ENCODE results near the gene GRIK2. TPM values are rescaled to one million over a fixed set of nuclear protein-coding genes. Genes with fewer than 3 reads are reported as not detected.

Gene GRIK2
- polyA plus RNA-seq, 1 donor: 16.5 TPM

DNA sequence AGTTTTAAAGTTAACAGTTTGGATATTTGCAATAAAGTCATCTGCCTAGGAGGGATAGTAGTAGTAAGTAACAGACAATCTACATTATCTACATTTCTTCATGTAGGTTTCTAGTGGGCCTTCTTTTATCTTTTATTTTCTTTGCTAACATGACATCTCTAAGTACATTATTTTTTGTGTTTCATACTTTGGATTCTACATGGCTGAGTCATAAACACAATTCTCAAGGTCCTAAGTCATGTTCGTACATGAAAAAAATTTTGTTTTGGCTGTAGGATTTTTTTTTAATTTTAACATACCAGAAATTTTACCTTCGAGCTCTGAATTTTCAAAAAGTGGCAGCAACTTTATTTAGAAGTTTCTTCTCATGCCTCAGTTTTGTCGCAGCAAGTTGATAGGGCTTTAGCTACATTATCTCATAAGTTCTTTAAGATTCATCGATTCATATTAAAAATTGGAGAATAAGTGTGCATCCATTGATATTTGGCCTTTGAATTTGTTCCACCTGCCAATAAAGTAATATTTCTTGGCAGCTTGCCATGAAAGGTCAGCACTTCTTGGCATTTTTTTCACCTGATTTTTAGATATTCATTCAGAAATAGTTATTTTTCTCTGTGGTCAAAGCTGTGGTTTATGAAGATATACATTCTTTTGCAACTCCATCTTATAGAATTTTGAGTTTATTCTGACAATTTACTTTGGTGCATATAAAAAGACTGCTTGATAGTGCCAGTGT is 146.2 kb downstream of the GRIK2 start:
- no peak for DNase-seq

DNA sequence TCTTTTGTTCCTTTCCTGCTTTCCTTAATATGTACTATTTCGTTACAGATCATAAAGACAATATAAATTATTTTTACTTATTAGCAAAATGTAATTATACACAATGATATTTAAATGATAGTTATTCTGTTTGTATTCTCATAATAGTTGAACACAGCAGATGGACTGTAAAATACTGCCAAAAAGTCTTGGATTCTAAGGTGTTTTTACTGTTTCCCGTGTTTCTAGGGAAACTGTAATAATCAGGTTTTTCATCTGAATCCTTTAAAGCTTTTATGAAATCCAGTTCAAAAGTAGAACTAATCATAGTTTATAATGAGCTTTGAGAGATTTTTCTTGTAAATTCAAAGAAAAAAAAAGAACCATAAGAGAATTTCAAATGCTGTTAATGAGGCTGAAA is 148.4 kb downstream of the GRIK2 start:
- DNase-seq: no peak

DNA sequence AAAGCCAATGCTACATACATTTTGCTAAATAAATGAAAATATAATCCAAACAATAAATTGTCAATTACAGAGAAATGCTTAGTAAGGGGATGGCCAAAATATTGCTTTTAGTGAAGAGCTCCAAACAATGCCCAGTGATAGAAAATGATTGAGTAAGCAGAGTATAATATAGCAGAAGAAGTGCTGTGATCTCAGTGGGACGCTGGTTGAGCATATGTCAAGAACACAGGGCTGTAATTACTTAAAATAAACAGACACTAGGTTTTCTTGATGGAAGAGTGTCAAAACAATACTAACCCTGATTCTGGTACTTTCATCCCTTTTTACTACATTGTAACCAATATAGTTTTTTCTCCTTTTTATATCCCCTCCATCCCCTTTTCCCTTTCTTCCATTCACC is 150.3 kb downstream of the GRIK2 start:
- DNase-seq: no peak

DNA sequence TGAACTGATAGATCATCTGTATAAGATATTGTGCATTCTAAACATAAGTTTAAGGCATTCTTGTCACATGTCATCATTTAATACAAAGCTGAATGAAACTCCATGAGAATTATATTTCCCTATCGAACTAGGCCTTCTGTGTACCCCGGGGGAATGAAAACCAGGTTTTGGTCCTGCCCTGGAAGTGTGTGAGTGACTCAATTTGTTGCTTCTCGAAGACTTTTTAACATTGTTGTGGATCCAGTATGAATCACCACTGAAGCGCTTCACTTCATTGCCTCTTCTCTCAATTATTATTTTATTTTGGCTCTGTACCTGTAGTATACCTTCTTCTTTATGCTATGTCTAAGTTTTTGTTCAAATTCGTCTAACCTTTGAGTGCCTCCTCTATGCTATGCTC is 150.8 kb downstream of the GRIK2 start:
- no peak for DNase-seq

DNA sequence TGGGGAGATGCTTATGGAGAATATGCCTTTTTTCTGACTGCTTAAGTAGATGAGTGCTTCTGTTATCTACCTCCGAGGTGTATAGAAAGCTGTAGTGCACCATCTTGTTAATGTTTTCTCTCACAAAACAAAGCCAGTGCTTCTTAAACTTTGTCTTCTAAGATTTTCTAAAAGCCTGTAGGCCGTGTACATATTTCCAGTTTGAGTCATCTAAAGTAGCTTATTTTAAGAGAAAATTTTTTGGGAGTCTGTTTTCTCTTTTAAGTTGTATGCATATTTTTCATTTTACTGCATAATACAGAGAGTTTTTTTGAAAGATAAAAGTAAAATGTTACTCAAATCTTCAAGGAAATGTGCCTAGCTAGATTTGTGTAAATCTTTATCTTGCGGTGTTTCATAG is 151.7 kb downstream of the GRIK2 start:
- no peak for DNase-seq

DNA sequence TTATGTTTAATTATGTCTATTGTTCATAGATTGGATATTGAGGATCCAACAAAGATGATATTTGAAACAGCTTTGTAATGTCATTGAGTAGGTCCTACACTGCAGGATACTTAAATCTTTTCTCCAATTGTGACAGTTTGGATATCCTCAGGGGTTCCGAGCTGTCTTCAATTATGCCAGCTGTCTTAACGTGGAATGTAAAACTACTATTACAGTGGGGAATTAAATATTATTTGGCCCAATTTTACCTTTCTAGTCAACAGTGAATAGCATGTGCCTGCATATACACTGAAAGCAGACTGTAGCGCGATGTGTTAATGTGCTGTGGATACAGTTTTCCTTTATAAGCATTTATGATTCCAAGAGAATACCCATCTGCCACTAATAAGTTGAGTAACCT is 156.9 kb downstream of the GRIK2 start:
- no peak for DNase-seq

DNA sequence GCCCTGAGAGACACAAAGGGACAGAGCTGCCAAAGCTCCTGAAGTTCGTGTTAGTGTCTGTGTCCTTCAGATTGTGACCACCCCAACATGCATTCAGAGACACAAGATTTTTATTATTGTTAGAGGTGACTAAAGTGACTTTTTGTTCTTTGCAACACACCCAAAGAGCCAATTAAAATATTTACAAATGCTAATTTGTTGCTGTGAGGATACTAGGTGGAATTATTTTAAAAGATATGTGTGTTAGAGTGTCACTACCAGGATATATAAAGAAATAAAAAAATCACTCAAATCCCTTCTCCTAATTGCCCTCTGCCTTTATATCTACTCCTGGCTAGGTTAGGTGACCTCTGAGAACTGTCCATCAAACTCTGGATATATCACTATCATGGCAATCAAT is 160.7 kb downstream of the GRIK2 start:
- no peak for DNase-seq

DNA sequence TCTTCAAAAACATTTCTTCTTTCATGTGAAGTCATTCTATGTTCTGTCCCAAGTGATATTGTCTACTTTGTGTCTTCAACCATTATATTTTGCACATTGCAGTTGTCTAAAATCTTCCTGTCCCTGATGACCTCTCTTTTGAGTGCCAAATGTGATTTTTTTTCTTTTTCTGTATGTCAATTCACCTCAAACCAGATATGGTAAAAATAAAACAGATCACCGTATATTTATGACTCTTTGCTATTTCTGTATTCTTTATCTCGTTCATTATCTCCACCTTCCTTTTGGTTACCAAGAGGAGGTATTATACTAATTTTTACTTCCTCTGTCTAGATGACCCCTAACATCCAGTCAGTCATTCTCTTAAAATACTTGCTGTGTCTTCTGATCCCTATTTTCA is 165.2 kb downstream of the GRIK2 start:
- DNase-seq: no peak

DNA sequence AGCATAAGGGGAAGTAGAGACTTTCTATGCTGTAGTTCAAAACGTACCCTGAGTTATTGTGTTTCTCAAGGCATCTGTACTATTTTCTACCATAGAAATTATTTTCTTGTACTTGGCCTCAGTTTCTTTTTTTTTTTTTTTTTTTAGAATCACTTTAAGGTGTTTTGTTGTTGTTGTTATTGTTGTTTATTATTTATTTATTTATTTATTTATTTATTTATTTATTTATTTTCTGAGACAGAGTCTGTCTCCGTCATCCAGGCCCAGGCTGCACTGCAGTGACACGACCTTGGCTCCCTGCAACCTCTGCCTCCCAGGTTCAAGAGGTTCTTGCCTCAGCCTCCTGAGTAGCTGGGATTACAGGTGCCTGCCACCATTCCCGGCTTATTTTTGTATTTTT is 179.1 kb downstream of the GRIK2 start:
- no peak for DNase-seq

DNA sequence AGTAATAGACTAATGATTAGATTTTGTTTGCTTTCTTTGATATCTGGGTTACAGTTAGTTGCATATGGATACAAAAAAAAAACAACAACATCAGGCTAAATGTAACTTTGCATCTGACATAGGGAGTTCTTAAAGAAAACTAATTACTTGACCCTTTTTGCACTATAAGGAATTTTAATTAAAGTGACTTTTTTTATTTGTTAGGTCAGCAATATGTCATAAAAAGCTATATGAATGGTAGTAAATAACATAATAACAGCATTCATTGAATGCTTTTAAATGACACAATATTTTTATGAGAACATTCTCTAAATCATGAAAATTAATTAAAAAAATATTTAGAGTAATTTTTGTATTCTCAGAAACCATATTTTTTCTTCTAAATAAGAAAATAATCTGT is 183.6 kb downstream of the GRIK2 start:
- no peak for DNase-seq

DNA sequence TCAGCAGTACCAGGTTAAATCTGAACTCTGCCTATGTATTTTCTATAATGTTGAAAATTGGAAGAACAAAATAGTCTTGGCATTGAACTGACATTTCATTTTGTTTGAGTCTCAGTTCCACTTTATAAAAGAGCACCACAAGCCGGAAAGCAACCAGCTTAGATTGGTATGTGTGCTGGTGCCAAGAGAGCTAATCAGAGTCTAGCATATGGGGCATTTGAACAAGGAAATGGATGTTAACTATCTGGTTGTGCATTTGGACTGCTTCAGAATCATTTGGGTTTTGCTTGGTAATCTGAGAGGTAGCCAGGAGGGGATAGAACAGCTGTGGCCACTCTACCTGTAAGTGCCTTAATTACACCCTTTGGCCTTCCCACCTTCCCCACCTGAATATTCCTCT is 184.8 kb downstream of the GRIK2 start:
- no peak for DNase-seq

DNA sequence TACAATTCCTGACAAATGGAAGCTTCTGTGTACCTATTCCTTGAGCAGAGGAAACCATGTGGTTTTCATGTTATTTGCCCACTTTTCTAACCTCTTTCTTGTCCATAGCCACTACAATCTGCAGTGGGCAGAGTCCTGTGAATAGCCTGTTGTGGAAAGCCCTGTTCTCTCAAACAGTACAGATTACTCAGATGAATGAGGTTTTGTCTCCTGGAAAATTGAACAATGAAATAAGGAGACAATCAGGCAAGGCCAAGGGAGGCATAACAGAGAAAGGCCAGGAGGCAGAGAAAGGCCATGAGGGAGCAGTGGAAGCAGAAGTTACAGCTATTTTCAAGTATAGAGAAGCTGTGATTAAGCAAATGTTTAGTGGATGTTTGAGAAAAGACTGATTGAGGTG is 189.3 kb downstream of the GRIK2 start:
- no peak for DNase-seq

DNA sequence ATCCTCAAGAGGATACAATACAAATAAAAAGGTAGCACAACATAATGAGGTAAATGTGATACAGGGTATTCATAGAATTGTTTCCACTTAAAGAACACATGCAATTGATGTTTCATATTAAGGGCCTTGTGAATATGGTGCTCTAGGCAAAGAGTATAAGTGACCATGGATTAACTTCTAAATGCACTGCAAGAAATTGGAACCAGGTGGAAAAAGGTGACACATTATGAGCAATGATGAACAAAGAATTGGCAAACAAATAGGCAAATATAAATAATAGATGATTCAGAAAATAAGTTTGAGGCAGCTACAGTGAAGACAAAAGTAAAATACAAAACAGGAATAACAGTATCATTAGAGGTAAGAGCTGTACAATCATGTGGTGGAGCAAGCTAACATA is 192.0 kb downstream of the GRIK2 start:
- DNase-seq: no peak

DNA sequence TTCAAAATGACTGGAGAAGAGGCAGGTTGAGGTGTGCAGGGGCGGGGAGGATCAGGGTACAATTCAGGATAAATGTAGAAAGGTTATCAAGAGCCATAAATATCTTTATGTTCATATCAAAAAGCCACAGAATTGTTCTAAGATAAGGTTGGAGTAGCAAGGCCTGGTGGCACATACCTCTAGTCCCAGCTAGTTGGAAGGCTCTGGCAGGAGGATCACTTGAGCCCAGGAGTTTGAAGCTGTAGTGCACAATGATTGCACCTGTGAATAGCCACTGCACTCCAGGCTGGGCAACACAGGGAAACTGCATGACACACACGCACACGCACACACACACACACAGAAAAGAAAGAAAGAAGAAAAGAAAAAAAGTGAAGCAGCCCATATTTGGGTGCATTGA is 194.8 kb downstream of the GRIK2 start:
- no peak for DNase-seq

DNA sequence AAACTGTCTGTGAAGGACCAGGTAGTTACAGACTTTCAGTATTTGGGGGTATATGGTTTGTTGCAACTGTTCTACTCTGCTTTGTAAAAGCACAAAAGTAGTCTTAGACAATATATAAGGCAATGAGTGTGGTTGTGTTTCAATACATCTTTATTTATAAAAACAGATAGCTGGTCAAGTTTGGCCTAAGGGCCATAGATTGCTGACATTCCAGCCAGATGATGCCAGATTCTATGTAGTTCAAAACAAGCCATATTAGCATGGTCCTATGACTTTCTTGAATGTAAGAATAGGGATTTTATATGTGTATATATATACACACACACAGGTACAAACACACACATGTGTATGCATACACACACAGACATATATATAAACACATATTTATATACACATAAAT is 201.8 kb downstream of the GRIK2 start:
- no peak for DNase-seq

DNA sequence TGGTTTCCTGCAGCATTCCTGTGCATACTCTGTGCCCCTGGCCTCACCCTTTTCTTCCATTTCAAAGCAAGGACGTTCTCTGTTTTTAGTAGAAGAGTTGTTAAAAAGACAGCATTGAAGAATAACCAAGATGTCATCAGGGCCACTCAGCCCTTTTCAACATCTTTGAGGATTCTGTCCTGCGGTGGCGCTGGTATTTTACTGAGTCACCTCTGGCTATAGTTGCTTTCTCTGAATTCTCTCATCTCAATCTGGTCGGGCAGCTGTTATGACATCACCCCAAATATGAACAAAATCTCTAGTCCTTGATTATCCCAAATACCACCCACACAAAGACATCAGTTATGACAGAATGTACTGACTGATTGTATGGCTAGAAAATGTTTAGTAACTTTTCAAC is 204.2 kb downstream of the GRIK2 start:
- DNase-seq: no peak

DNA sequence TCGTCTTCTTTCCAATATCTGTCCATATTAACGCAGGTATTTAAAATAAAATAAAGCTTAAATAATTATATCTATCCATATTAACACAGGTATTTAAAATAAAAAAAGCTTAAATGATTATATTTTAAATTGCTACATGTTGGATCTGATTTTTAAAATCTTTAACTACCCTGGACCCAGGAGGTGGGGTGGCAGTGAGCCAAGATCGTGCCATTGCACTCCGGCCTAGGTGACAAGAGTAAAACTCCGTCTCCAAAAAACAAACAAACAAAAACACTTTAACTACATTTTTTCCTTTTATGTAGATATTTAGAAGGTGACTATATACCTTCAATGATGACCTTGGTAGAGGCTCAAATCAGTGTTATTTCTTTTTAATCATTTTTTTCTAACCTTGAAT is 211.9 kb downstream of the GRIK2 start:
- no peak for DNase-seq

DNA sequence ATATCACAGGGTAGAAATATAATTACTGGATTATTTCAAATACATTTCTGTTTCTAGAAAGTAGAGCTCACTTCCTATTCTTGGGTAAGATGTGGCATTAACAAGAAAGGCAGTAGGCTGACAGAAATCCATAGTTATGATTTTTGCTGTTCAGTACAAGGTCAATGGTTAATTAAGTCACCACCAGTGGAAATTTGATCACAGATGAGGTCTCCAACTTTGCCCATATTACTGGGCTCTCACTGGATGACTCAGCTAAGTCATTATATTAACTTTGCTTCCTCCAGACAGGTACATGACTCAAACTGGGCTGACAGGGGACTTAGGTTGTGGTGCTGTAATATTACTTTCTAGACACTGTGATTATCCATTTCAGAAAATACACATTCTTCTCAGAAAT is 212.4 kb downstream of the GRIK2 start:
- no peak for DNase-seq

DNA sequence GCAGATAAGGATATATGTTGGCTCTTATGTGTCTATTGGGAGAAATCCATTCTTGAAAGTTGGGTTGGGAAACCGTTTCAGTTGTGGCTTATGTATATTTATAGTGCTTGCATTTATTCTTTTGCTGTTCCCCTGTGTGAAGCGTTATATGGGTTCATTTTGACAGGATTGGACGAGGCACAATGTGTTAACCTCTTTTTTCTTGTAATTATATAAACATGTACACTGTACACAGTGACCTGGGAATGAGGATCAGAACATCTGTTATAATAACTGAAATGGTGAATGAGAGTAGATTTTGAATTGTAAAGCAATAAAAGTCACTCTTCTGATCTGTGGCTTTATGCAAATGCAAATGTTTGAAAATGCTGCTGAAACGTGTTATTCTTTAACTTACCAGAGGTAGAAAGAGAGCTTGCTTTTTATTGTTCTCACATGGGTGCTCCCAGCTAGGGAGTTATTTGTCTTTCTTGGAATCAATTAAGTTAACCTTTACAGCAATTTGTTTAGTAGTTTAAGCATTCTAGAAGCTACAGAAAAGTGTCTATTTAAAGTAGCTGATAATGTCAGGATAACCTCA is 213.7 kb downstream of the GRIK2 start:
- DNase-seq: peak; percentile 18

DNA sequence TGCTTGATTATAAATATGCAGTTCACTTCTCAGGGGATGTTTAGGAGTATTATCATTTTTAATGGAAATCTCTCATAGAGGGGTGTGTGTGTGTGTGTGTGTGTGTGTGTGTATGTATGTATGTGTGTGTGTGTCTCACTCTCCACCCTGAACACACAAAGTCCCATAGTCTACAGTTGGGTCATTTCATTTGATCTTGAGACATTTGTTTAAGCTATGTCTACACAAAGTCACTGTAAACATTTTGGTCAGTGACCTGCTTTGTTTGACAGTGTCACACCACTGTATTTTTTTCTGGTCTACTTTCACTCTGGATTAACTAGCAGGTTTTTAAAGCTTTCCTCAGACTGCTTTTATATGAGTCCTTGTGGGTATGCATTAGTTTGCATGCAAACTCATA is 215.2 kb downstream of the GRIK2 start:
- DNase-seq: no peak

DNA sequence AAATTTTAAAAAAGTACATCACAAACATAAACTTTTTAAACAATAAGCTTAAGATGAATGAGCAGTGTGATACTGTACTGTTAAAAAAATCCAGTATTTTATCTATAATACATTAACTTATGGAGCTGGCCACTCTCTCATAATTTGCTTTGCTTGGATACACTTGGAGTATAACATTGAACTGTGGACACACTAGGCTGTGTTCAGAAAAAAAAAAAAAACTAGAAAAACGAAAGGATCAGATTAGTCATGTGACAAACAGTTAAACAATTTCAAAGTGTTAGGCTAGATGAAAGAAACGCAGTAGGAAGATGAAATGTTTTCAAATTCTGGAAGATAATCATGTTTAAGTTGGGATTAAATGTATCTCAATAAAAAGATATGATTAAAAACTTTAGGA is 220.0 kb downstream of the GRIK2 start:
- DNase-seq: no peak

DNA sequence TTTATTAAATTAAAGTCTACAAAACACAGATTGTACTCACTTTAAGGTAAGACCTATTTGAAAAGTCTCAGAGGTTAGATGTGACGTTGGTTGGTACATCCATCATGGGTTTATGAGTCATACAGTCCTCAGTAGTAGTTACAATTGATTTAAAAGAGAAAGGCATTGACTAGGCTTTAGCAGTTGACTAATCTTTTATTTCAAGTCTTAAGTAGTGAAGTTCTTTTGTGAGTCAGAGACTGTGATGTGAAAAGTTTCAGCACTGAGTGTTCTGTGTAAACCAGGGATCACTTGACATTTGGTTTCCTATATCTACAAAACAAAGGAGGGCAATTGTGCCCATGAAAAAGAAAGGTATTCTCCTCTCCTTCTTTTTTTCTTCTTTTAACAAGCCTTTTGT is 221.3 kb downstream of the GRIK2 start:
- no peak for DNase-seq

DNA sequence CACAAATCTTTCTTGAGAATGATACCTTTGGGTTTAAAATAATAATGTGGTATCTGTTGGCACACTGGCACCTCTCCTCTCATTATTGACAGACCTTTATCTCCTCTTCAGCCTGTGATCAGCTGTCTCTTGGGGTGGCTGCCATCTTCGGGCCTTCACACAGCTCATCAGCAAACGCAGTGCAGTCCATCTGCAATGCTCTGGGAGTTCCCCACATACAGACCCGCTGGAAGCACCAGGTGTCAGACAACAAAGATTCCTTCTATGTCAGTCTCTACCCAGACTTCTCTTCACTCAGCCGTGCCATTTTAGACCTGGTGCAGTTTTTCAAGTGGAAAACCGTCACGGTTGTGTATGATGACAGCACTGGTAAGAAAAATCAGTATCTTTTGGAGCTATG is 232.8 kb downstream of the GRIK2 start:
- DNase-seq: no peak

DNA sequence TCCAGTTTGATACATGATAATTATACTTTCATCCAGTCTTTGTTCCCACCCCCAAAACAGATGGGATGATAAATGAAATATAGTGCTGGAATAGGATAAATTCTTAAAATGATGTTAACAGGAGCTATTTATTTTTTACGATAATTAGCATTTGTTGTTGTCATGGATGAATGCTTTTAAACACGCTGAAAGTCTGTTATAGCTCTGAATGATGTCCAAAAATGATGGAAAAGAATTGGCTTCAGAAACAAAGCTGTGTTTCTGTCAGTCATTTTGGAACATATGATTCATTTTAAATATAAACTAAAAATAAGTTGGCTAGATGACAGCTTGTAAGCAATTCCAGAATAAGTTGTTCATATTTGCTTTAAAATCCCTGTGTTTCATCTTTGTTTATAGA is 237.4 kb downstream of the GRIK2 start:
- no peak for DNase-seq

DNA sequence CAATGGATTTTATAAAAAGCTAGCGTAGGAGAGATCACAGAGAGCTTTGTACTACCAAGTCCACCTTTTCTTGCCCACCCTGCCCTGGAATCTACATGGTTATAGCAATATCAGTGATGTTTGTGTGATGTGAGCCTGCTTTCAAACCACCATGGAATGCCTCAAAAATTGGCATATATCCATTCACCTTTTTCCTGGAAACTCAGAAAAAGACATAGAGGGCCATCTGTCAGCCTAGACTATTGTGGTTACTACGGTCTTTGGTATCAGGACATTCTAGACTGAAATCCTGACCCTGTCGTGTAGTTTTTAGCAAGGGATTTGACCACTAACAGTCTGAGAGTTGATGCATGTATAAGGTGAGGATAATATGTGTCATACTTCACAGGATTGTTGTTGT is 239.6 kb downstream of the GRIK2 start:
- DNase-seq: no peak

All from left kidney (tissue), 2 donors.